NCI-H2196 (cell line): ENCODE data around the gene KRTAP3-3.

Experiments used
- DNase-seq: peaks from one replicate; lab custom pipeline; 2025; ENCODE audit not compliant: unreplicated experiment; lab: John Stamatoyannopoulos, UW

KRTAP3-3 gene

GRCh38 chr17:40961591-40961990 lies 32.4 kb downstream of the KRTAP3-3 start:
- no peak for DNase-seq

- DNase-seq, result no peak
These were observed 33.8 kb downstream of the KRTAP3-3 start for GRCh38 chr17:40960144-40960543.

DNA sequence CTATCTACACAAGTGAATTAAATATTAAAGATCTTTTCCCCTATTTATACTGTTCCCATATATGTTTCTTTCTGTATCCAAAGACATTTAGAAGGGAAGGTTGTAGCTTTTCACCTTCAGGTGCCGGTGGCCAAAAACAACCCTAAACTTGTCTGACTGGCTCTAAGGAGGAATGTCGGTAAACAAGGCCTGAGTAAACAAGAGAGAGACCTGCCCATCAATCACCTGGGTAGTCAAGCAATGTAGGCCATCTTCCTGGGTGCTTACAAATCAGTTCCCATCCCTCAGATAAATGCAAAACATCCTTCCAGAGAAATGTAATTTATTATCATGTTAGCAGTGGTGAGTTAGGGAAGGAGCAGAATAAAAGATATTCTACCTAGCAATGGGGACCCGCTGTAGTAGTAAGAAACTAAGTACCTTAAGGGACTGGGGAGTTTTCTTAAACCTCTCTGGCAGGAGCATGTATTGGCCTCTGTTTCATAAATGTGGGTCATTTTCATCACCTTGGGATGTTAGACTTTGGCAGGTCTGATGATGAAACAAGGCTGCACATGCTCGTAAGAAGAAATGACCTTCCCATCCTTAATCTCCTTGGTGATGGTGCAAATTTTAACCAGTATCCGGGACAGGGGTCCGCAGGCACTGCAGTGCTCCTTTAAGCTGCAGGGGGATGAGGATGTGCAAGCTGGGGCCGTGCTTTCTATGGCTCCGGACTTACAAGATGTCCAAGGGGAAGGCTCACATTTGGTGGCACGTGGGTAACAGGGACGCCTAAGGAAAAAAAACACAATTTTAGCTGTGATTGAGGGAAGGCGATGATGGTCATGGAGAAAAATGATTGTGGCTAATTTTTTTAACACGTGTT lies 35.6 kb downstream of the KRTAP3-3 start:
- DNase-seq, result no peak

- DNase-seq, result no peak
These were observed 37.3 kb downstream of the KRTAP3-3 start for GRCh38 chr17:40956401-40957254.

DNA sequence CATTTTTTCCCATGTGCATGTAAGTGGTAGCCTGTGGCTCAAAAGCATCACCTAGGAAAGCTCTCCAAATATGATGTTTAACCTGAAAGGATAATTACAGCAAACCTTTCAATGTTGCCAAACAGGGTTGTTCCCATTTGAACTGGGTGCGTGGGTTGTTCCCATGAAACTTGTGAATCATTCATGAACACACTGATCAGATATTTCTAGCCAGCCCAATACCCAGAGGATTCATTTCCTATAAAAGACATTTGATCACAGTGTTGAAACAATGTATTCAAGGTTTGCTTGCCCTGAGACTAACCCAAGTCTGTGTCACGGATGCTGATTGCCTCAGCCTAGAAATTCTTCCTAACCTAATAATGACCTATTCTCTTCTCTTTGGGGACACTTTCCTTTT lies 40.1 kb downstream of the KRTAP3-3 start:
- DNase-seq, result no peak

- DNase-seq, result no peak
These were observed 41.3 kb downstream of the KRTAP3-3 start for GRCh38 chr17:40952661-40953060.

GRCh38 chr17:40952154-40952553 lies 41.8 kb downstream of the KRTAP3-3 start:
- DNase-seq, result no peak

DNA sequence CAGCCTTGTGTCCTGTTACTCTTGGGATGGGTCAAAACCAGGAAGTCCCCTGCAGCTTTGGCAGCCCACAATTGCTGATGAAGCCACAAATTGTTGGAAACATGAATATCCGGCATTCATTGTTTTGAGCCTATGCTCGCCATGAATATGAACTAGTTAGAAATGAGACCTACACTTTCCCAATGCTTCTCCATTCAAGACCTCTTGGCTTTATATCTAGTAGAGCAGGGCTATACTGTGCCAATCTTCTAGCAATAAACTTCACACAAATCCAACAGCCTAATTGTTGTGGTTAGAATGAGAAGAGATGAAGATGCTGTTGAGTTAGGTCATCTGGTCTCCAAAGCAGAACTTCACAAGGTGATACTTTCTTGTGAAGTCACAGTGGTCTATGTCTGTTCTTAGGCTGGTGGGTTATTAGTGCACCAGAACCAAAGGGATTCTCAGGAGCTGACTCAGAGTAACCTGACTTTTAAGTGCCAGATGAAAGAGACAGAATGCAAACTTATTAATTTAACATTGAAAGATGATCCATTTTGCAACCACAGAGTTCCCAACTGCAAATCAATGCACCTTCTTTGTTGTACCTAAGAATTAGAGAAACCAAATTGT lies 42.8 kb downstream of the KRTAP3-3 start:
- DNase-seq, result no peak

GRCh38 chr17:40950176-40950575 lies 43.8 kb downstream of the KRTAP3-3 start:
- no peak for DNase-seq

GRCh38 chr17:40949418-40949817 lies 44.5 kb downstream of the KRTAP3-3 start:
- DNase-seq, result no peak

DNA sequence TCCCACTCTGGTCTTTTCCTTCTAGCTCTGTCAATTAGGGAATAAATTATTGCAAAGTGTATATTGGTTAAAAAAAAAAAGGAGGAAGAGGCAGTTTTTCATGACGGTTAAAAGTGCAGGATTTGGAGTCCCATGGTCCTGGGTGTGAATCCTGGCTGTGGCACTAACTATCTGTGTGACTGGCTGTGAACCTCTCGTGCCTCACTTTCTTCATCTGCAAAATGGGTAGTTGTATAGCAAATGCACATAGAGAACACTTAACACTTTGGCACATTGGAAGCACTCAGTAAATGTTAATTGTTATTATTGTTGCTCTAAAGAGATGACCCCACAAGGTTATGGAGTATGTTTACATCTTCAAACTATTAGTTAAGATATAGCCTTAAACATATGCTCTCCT lies 46.0 kb downstream of the KRTAP3-3 start:
- DNase-seq, result no peak

- no peak for DNase-seq
These were observed 48.5 kb downstream of the KRTAP3-3 start for GRCh38 chr17:40945414-40945813.

GRCh38 chr17:40944531-40944930 lies 49.4 kb downstream of the KRTAP3-3 start:
- DNase-seq, result no peak
